Hepatocyte (in vitro differentiated cells): ENCODE measurements around the gene IGSF6. TPM values are rescaled to one million over a fixed set of nuclear protein-coding genes. Genes with fewer than 3 reads are reported as not detected.

Experiments
- DNase-seq: peaks from one replicate; pipeline ENCODE4 v3.0.0-alpha.2; 2016; ENCODE audit warnings: low spot score
- H2AFZ ChIP-seq: fragments of 200-600 bp; sonication (generic); 2 replicates; pipeline ENCODE4 v1.6.0; 2016; ENCODE audit warnings: antibody characterized with exemption, mild to moderate bottlenecking
- H3K27ac ChIP-seq: fragments of 200-600 bp; sonication (generic); 2 replicates; pipeline ENCODE4 v1.5.1; 2016; ENCODE audit warnings: mild to moderate bottlenecking
- H3K27me3 ChIP-seq: fragments of 200-600 bp; sonication (generic); 2 replicates; pipeline ENCODE4 v1.6.1; 2016
- H3K36me3 ChIP-seq: fragments of 200-600 bp; sonication (generic); replicated peaks from 2 replicates; pipeline ENCODE4 v1.5.1; 2016; ENCODE audit warnings: low read depth; ENCODE audit not compliant: insufficient read depth
- H3K4me1 ChIP-seq: fragments of 200-600 bp; sonication (generic); 2 replicates; pipeline ENCODE4 v1.5.1; 2016; ENCODE audit warnings: mild to moderate bottlenecking, moderate library complexity; ENCODE audit not compliant: insufficient read depth
- H3K4me2 ChIP-seq: fragments of 200-600 bp; sonication (generic); 2 replicates; pipeline ENCODE4 v1.6.0; 2016
- H3K4me3 ChIP-seq: fragments of 200-600 bp; sonication (generic); 2 replicates; pipeline ENCODE4 v1.5.1; 2016; ENCODE audit warnings: mild to moderate bottlenecking
- H3K79me2 ChIP-seq: fragments of 200-600 bp; sonication (generic); 2 replicates; pipeline ENCODE4 v1.6.0; 2017; ENCODE audit warnings: mild to moderate bottlenecking
- H3K9me2 ChIP-seq: fragments of 200-600 bp; sonication (generic); replicated peaks from 2 replicates; pipeline ENCODE4 v1.6.0; 2017; ENCODE audit warnings: mild to moderate bottlenecking; ENCODE audit not compliant: insufficient read depth
- H3K9me3 ChIP-seq: fragments of 200-600 bp; sonication (generic); 2 replicates; pipeline ENCODE4 v1.5.1; 2016; ENCODE audit warnings: low read depth, mild to moderate bottlenecking
- H4K20me1 ChIP-seq: fragments of 200-600 bp; sonication (generic); 2 replicates; pipeline ENCODE4 v1.6.0; 2016; ENCODE audit warnings: mild to moderate bottlenecking; ENCODE audit not compliant: insufficient read depth, poor library complexity, severe bottlenecking
- CTCF ChIP-seq: fragments of 200-600 bp; sonication (generic); IDR thresholded peaks from 2 replicates; pipeline ENCODE4 v1.5.1; 2016; ENCODE audit warnings: antibody characterized with exemption, mild to moderate bottlenecking; ENCODE audit not compliant: poor library complexity
- EZH2 ChIP-seq: fragments of 200-600 bp; sonication (generic); IDR thresholded peaks from 2 replicates; pipeline ENCODE4 v1.6.1; 2016; ENCODE audit warnings: antibody characterized with exemption, mild to moderate bottlenecking, borderline replicate concordance
- EZH2phosphoT487 ChIP-seq: fragments of 200-600 bp; sonication (generic); IDR thresholded peaks from one replicate; pipeline ENCODE4 v1.6.1; 2018; ENCODE audit warnings: antibody characterized with exemption, mild to moderate bottlenecking, low read depth, moderate library complexity; ENCODE audit not compliant: unreplicated experiment, severe bottlenecking
- WGBS: methylation state at CpG from one replicate; pipeline ENCODE4 v1.1.6; 2016; ENCODE audit warnings: low lambda C conversion rate; ENCODE audit errors: missing lambda C conversion rate; 5-methylcytosine and 5-hydroxymethylcytosine counted together
- polyA plus RNA-seq: library from polyadenylated mRNA; unstranded; fragments of >200 nt; fragmentation: Nextera tagmentation; extraction: Ambion mirVana; gene quantifications from 2 replicates; pipeline ENCODE4 v1.2.1, GENCODE V29; 2016
- total RNA-seq: library from RNA; depleted of rRNA; stranded (reverse); fragments of >200 nt; gene quantifications from 2 replicates; pipeline ENCODE4 v1.2.3, GENCODE V29; 2014

IGSF6 gene
- total and polyA plus RNA-seq, 2 experiments from 2014 or later: 0.70 to 2.2 TPM

GRCh38 chr16:21673469-21673868 lies 21.1 kb upstream of the IGSF6 start:
- no peaks in the 10 kb centered on the region for H3K27me3 ChIP-seq
- no peaks in the 10 kb centered on the region for H3K9me2 ChIP-seq
- H3K4me3 ChIP-seq: no peak overlapping the region
- WGBS: 80% methylated on average over 3 of the region's 3 CpGs
- no peak overlapping the region for H3K4me2 ChIP-seq
- no peaks in the 10 kb centered on the region for H3K79me2 ChIP-seq
- H3K9me3 ChIP-seq: no peaks in the 10 kb centered on the region
- H3K4me1 ChIP-seq: no peaks in the 10 kb centered on the region
- DNase-seq: no peak
- H2AFZ ChIP-seq: no peak overlapping the region
- H3K36me3 ChIP-seq: no peaks in the 10 kb centered on the region
- no peak overlapping the region for H3K27ac ChIP-seq
- no peak for TF ChIP-seq CTCF
- no peak for TF ChIP-seq EZH2
- TF ChIP-seq EZH2phosphoT487: no peak
- no peaks in the 10 kb centered on the region for H4K20me1 ChIP-seq

- no peak overlapping the region for H2AFZ ChIP-seq
- no peaks in the 10 kb centered on the region for H3K36me3 ChIP-seq
- no peak overlapping the region for H3K4me3 ChIP-seq
- no peak overlapping the region for H3K27ac ChIP-seq
- no peaks in the 10 kb centered on the region for H3K9me3 ChIP-seq
- no peaks in the 10 kb centered on the region for H4K20me1 ChIP-seq
- no peak for DNase-seq
- no peak overlapping the region for H3K4me2 ChIP-seq
- WGBS: 89% methylated on average over 3 of the region's 3 CpGs
- no peaks in the 10 kb centered on the region for H3K9me2 ChIP-seq
- peaks cover 10% of the 10 kb centered on the region for H3K27me3 ChIP-seq
- no peaks in the 10 kb centered on the region for H3K4me1 ChIP-seq
- no peaks in the 10 kb centered on the region for H3K79me2 ChIP-seq
- TF ChIP-seq CTCF (no peak), EZH2phosphoT487 (no peak), EZH2 (no peak)
Measured at GRCh38 chr16:21667575-21667974, 15.2 kb upstream of the IGSF6 start.

GRCh38 chr16:21666772-21667171 lies 14.4 kb upstream of the IGSF6 start:
- no peak overlapping the region for H3K27ac ChIP-seq
- H3K4me1 ChIP-seq: no peaks in the 10 kb centered on the region
- no peak overlapping the region for H3K4me3 ChIP-seq
- H2AFZ ChIP-seq: no peak overlapping the region
- no peak for TF ChIP-seq CTCF
- no peak for TF ChIP-seq EZH2phosphoT487
- TF ChIP-seq EZH2: no peak
- H3K79me2 ChIP-seq: no peaks in the 10 kb centered on the region
- WGBS: 24% methylated on average over 3 of the region's 3 CpGs
- no peaks in the 10 kb centered on the region for H3K36me3 ChIP-seq
- no peaks in the 10 kb centered on the region for H3K9me2 ChIP-seq
- H3K27me3 ChIP-seq: peaks cover 10% of the 10 kb centered on the region
- no peaks in the 10 kb centered on the region for H4K20me1 ChIP-seq
- H3K4me2 ChIP-seq: no peak overlapping the region
- DNase-seq: no peak
- no peaks in the 10 kb centered on the region for H3K9me3 ChIP-seq

- H3K36me3 ChIP-seq: no peaks in the 10 kb centered on the region
- no peak overlapping the region for H3K27ac ChIP-seq
- H3K9me3 ChIP-seq: no peaks in the 10 kb centered on the region
- WGBS: 95% methylated on average over 10 of the region's 10 CpGs
- no peaks in the 10 kb centered on the region for H3K4me1 ChIP-seq
- no peaks in the 10 kb centered on the region for H4K20me1 ChIP-seq
- no peak overlapping the region for H3K4me2 ChIP-seq
- no peaks in the 10 kb centered on the region for H3K9me2 ChIP-seq
- TF ChIP-seq CTCF: no peak
- no peak for TF ChIP-seq EZH2
- TF ChIP-seq EZH2phosphoT487: no peak
- H3K79me2 ChIP-seq: no peaks in the 10 kb centered on the region
- DNase-seq: no peak
- H3K27me3 ChIP-seq: peaks cover 10% of the 10 kb centered on the region
- no peak overlapping the region for H3K4me3 ChIP-seq
- H2AFZ ChIP-seq: no peak overlapping the region
Measured at GRCh38 chr16:21664801-21665492, 12.5 kb upstream of the IGSF6 start.
